HFFc6 (cell line): ENCODE results near the gene MAP4K4. TPM values are rescaled to one million over a fixed set of nuclear protein-coding genes. Genes with fewer than 3 reads are reported as not detected.
A peak's percentile ranks its signal among the peaks of the same experiment; 100 is the strongest.

Experiments
- DNase-seq: peaks from one replicate; pipeline ENCODE4 v3.0.0-alpha.2; 2018
- H3K27ac Mint-ChIP-seq: 2 replicates; pipeline ENCODE4 v1.8.0; 2020; ENCODE audit warnings: mild to moderate bottlenecking, mixed read lengths
- H3K27me3 Mint-ChIP-seq: 2 replicates; pipeline ENCODE4 v1.8.0; 2021; ENCODE audit warnings: mild to moderate bottlenecking, moderate library complexity, mixed read lengths; ENCODE audit not compliant: insufficient read depth
- H3K36me3 Mint-ChIP-seq: 2 replicates; pipeline ENCODE4 v1.8.0; 2021; ENCODE audit warnings: low read depth, mixed read lengths
- H3K4me1 Mint-ChIP-seq: 2 replicates; pipeline ENCODE4 v1.8.0; 2020; ENCODE audit warnings: low read depth, mixed read lengths
- H3K4me3 Mint-ChIP-seq: 2 replicates; pipeline ENCODE4 v1.8.0; 2020; ENCODE audit warnings: mild to moderate bottlenecking, moderate library complexity, mixed read lengths
- H3K9me3 Mint-ChIP-seq: 2 replicates; pipeline ENCODE4 v1.8.0; 2020; ENCODE audit warnings: mild to moderate bottlenecking, mixed read lengths
- total RNA-seq, 6 experiments: library from RNA; stranded (reverse); fragmentation: NEBNext Ultra II Directional; extraction: Animal tissue kit (Norgen Biotek cat#: 25700); gene quantifications; 2 replicates in 1 of 6; 3 replicates in 5 of 6; pipeline ENCODE4 v1.2.3, GENCODE V29; 2021
- TF ChIP-seq, protein P1 (sequence below): fragments of 200-600 bp; sonication (generic); IDR thresholded peaks from 2 replicates; pipeline ENCODE4 v1.5.0; 2021; ENCODE audit warnings: antibody characterized with exemption, mild to moderate bottlenecking

MAP4K4 gene
- total RNA-seq, 6 experiments from 2014 or later = 103 to 124 (median 121) TPM

DNA sequence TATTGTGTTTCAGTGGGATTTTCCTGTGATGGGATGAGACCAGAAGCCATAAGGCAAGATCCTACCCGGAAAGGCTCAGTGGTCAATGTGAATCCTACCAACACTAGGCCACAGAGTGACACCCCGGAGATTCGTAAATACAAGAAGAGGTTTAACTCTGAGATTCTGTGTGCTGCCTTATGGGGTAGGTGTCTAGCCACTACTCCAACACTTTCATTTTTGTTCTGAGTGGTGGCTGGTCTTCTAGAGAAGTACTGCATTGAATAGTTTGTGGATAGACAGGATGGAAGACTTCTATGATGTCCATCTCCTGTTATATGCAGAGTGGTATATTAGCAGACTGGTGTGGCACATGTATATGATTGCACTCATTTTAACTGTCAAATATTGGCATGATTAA, 176.6 kb downstream of the MAP4K4 start:
- Mint-ChIP-seq H3K27ac (no peak overlapping the region), H3K4me1 (no peaks in the 10 kb centered on the region; the same call in 1 of the 2 replicates), H3K36me3 (peaks cover 61% of the 10 kb centered on the region), H3K4me3 (no peak overlapping the region), H3K27me3 (peaks cover 4% of the 10 kb centered on the region; the same call in 1 of the 2 replicates), H3K9me3 (no peaks in the 10 kb centered on the region)
- TF ChIP-seq, protein P1, sequence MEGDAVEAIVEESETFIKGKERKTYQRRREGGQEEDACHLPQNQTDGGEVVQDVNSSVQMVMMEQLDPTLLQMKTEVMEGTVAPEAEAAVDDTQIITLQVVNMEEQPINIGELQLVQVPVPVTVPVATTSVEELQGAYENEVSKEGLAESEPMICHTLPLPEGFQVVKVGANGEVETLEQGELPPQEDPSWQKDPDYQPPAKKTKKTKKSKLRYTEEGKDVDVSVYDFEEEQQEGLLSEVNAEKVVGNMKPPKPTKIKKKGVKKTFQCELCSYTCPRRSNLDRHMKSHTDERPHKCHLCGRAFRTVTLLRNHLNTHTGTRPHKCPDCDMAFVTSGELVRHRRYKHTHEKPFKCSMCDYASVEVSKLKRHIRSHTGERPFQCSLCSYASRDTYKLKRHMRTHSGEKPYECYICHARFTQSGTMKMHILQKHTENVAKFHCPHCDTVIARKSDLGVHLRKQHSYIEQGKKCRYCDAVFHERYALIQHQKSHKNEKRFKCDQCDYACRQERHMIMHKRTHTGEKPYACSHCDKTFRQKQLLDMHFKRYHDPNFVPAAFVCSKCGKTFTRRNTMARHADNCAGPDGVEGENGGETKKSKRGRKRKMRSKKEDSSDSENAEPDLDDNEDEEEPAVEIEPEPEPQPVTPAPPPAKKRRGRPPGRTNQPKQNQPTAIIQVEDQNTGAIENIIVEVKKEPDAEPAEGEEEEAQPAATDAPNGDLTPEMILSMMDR = no peak
- DNase-seq = no peak

DNA sequence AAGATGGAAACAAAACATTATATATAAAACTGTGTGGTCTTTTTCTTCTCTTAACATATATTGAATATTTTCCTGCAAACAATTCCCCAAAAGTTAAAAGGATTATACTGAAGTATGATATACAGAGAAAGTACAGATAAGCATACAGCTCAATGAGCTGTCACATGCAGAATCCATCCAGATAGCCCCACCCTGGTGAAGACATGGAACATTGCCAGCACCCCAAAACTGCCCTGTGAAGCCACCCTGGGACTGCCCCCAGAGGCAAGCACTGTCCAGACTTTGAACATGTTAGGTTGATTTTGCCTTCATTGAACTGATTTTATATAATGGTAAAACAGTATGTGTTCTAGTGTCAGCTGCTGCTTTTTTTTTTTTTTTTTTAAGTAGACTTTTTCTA, 182.0 kb downstream of the MAP4K4 start:
- Mint-ChIP-seq H3K9me3 (no peaks in the 10 kb centered on the region), H3K27ac (peak overlapping the region; percentile 2; the same call in 1 of the 2 replicates), H3K36me3 (peaks cover 40% of the 10 kb centered on the region), H3K4me1 (peaks cover 45% of the 10 kb centered on the region), H3K27me3 (no peaks in the 10 kb centered on the region), H3K4me3 (no peak overlapping the region)
- DNase-seq = no peak
- TF ChIP-seq, protein P1 = no peak

DNA sequence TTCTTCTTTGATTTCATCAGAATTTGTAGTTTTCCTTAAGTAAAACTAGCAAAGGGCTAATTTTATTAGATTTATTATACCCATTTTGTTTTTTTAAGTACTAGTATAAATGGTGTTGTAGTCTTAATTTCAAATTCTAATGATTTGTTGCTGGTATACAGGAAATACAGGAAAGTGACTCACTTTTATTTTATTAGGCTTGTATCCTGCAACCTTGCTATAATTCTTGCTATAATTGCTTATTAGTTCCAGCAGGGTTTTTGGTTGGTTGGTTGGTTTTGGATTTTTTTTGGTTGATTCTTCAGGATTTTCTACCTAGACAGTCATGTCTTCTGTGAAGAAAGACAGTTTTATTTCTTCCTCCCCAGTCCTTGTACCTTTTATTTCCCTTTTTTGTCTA, 183.6 kb downstream of the MAP4K4 start:
- Mint-ChIP-seq H3K9me3 (no peaks in the 10 kb centered on the region), H3K4me3 (no peak overlapping the region), H3K27me3 (no peaks in the 10 kb centered on the region), H3K27ac (no peak overlapping the region), H3K36me3 (peaks cover 36% of the 10 kb centered on the region), H3K4me1 (peaks cover 47% of the 10 kb centered on the region)
- TF ChIP-seq, protein P1 = no peak
- no peak for DNase-seq

DNA sequence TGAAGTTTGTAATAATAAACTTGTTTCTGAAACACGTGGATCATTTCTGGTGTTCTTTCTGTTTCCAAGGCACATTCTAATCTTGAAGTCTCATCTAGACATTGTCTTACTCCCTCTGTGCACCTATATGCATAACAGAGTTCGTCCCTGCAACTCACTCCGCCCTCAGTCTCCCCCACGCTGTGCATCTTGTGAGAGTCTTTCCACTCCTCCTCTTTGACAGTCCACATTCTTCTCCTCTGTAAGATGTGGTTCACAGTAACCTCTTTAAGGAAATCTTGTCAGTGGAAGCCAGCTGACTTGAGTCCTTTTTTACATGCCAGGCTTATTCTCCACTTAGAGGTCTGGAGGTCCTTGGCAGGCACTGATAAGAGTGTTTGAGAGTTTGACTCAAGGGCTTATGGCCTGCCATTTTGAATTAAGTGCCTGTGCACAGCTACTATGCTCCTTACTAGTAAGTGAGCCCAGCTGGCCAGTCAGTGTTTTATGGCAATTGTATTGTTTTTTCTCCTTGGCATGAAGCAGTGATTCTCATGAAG, 185.3 kb downstream of the MAP4K4 start:
- no peaks in the 10 kb centered on the region for H3K9me3 Mint-ChIP-seq
- H3K27me3 Mint-ChIP-seq = no peaks in the 10 kb centered on the region
- H3K27ac Mint-ChIP-seq = peak overlapping the region; percentile 10; the same call in 1 of the 2 replicates
- H3K4me1 Mint-ChIP-seq = peaks cover 57% of the 10 kb centered on the region
- TF ChIP-seq, protein P1 = no peak
- H3K4me3 Mint-ChIP-seq = no peak overlapping the region
- peaks cover 38% of the 10 kb centered on the region for H3K36me3 Mint-ChIP-seq
- no peak for DNase-seq

DNA sequence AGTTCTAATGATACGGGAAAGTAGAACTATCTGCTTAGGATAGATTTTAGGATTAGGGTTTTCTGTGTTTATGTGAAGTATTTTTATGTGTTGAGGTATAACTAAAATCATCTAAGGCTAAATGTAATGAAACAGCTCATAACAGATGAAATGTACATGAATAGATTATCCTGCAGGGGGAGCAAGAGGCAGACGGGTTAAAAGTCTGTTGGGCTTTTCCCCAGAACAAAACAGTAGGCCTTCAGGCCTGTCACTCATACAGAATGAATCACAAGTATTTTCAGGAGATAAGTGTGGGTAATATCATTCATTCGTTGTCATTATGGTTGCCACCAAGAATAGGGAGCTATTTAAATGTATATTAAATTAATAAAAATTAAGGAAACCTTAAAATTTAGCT, 186.4 kb downstream of the MAP4K4 start:
- Mint-ChIP-seq H3K36me3 (peaks cover 41% of the 10 kb centered on the region), H3K27ac (peak overlapping the region; percentile 58), H3K27me3 (no peaks in the 10 kb centered on the region; the same call in 1 of the 2 replicates), H3K4me3 (no peak overlapping the region), H3K4me1 (peaks cover 59% of the 10 kb centered on the region), H3K9me3 (no peaks in the 10 kb centered on the region)
- TF ChIP-seq, protein P1 = peak; percentile 86
- DNase-seq = peak; percentile 67
